ENCODE data around the gene ZBTB20. TPM values are rescaled to one million over a fixed set of nuclear protein-coding genes. Genes with fewer than 3 reads are reported as not detected.

Gene ZBTB20
- total and polyA plus RNA-seq, 2 of the 4 experiments (the other 2 are of a cell fraction) = 0.75 to 14.7 TPM

GRCh38 chr3:114447950-114448479 is 699.1 kb downstream of the ZBTB20 start:
- Histone ChIP-seq H3K4ac (ENCODE audit: low read depth, low read length) (no peak overlapping the region), H2AK5ac (ENCODE audit: low read depth, low read length) (no peak overlapping the region), H3K4me3 (ENCODE audit: insufficient read depth, low read depth, low read length) (no peak overlapping the region), H4K5ac (ENCODE audit: low read depth, low read length) (no peak overlapping the region), H2AFZ (replicated peaks; ENCODE audit: low read length, poor library complexity) (no peak overlapping the region), H3K4me1 (ENCODE audit: control insufficient read depth, insufficient read depth, low read length) (peaks cover 4% of the 10 kb centered on the region), H3K27ac (ENCODE audit: insufficient read depth, low read length) (no peak overlapping the region), H3K79me1 (ENCODE audit: low read depth in 1 of 2, low read length in 2 of 2) (peaks cover 10 to 20% of the 10 kb centered on the region in 2 experiments; a peak in 2 of 4 replicates), H3K56ac (ENCODE audit: extremely low read depth, insufficient read depth, low read length) (no peak overlapping the region), H2BK20ac (ENCODE audit: low read depth, low read length) (no peak overlapping the region), H4K91ac (ENCODE audit: insufficient read depth, low read depth, low read length) (no peak overlapping the region), H4K8ac (ENCODE audit: low read depth in 2 of 2, low read length in 2 of 2) (no peak overlapping the region), H3K9ac (ENCODE audit: low read depth, low read length) (no peak overlapping the region), H3K4me2 (ENCODE audit: low read depth, low read length) (no peak overlapping the region), H4K20me1 (ENCODE audit: insufficient read depth, low read length) (no peaks in the 10 kb centered on the region), H2BK120ac (ENCODE audit: low read depth, low read length) (no peak overlapping the region), H2AK9ac (replicated peaks; ENCODE audit: low read depth, low read length, poor library complexity) (no peak overlapping the region), H2BK15ac (ENCODE audit: low read depth, low read length) (no peak overlapping the region), H3K18ac (ENCODE audit: low read depth, low read length) (no peak overlapping the region), H3K23ac (ENCODE audit: low read depth, low read length) (no peak overlapping the region), H3K27me3 (ENCODE audit: control insufficient read depth, insufficient read depth, low read length) (no peaks in the 10 kb centered on the region), H3K9me3 (ENCODE audit: control insufficient read depth, insufficient read depth, low read length) (no peaks in the 10 kb centered on the region), H3K14ac (replicated peaks; ENCODE audit: low read depth, low read length) (no peak overlapping the region), H3K36me3 (ENCODE audit: control insufficient read depth, insufficient read depth, low read length) (no peaks in the 10 kb centered on the region), H3K9me1 (ENCODE audit: insufficient read depth, low read length) (no peaks in the 10 kb centered on the region), H2BK5ac (ENCODE audit: low read depth, low read length, poor library complexity, severe bottlenecking) (no peak overlapping the region)
- POLR2A ChIA-PET (ENCODE audit: unreplicated experiment) = no interaction called here
- no CpG with 5 or more reads among the region's 4 CpGs for WGBS, 2 experiments (ENCODE audit: extremely low coverage in 2 of 2, insufficient read length in 1 of 2)
- BruUV-seq (replicated peaks) = no TSS peak
- TF ChIP-seq MXI1 (IDR thresholded peaks at IDR 0.05; ENCODE audit: borderline replicate concordance, low read depth, low read length) = no peak
- no peak for TF ChIP-seq MAFK (IDR thresholded peaks at IDR 0.05; ENCODE audit: low read depth, low read length)
- TF ChIP-seq POLR2A (IDR thresholded peaks at IDR 0.05; ENCODE audit: low read depth, low read length) = no peak
- TF ChIP-seq NFE2L2 (IDR thresholded peaks at IDR 0.05; ENCODE audit: low read depth, low read length) = no peak
- TF ChIP-seq RCOR1 (IDR thresholded peaks at IDR 0.05; ENCODE audit: insufficient replicate concordance, low read length) = no peak
- no peak for TF ChIP-seq ELK1 (IDR thresholded peaks at IDR 0.05; ENCODE audit: borderline replicate concordance, low read depth, low read length)
- no peak for TF ChIP-seq RFX5 (IDR thresholded peaks at IDR 0.05; ENCODE audit: low read depth, low read length)
- TF ChIP-seq CTCF (conservative IDR thresholded peaks at IDR 0.05; ENCODE audit: low read depth, low read length) = no peak
- TF ChIP-seq CHD1 (IDR thresholded peaks at IDR 0.05; ENCODE audit: low read depth, low read length) = no peak
- ATAC-seq (ENCODE audit: low read depth) (no peak), DNase-seq (no peak)
- dilution Hi-C loops (cut with HindIII; ENCODE audit: low sequenced_read_pairs, unreplicated experiment) = no loop called here
- in situ Hi-C loops (cut with MboI; ENCODE audit: low sequenced_read_pairs) = no loop called here
- intact Hi-C loops (cut with micrococcal nuclease) = no loop called here
- CTCF ChIA-PET = no interaction called here

Data from IMR-90 (cell line).